Measurements from ENCODE around the gene MYLK3.

The MYLK3 gene

GRCh38 chr16:46728806-46729205 is 19.3 kb downstream of the MYLK3 start:
- no peak for DNase-seq (ENCODE audit: low read depth in 2 of 2, low spot score in 1 of 2)

GRCh38 chr16:46727630-46728029 is 20.5 kb downstream of the MYLK3 start:
- no peak for DNase-seq (ENCODE audit: low read depth in 2 of 2, low spot score in 1 of 2)

GRCh38 chr16:46727184-46727583 is 21.0 kb downstream of the MYLK3 start:
- DNase-seq (ENCODE audit: low read depth in 2 of 2, low spot score in 1 of 2), result no peak

- no peak for DNase-seq (ENCODE audit: low read depth in 2 of 2, low spot score in 1 of 2)
These were observed 26.3 kb downstream of the MYLK3 start for GRCh38 chr16:46721885-46722284.

- DNase-seq (ENCODE audit: low read depth in 2 of 2, low spot score in 1 of 2), result no peak
These were observed 27.5 kb downstream of the MYLK3 start for GRCh38 chr16:46720619-46721018.

- no peak for DNase-seq (ENCODE audit: low read depth in 2 of 2, low spot score in 1 of 2)
These were observed 28.6 kb downstream of the MYLK3 start for GRCh38 chr16:46719528-46719927.

- no peak for DNase-seq (ENCODE audit: low read depth in 2 of 2, low spot score in 1 of 2)
These were observed 29.9 kb downstream of the MYLK3 start for GRCh38 chr16:46718214-46718613.

- no peak for DNase-seq (ENCODE audit: low read depth in 2 of 2, low spot score in 1 of 2)
These were observed 30.5 kb downstream of the MYLK3 start for GRCh38 chr16:46717692-46718091.

GRCh38 chr16:46715769-46716305 is 32.3 kb downstream of the MYLK3 start:
- DNase-seq (ENCODE audit: low read depth in 2 of 2, low spot score in 1 of 2), result no peak

GRCh38 chr16:46714797-46715591 is 33.1 kb downstream of the MYLK3 start:
- DNase-seq (ENCODE audit: low read depth in 2 of 2, low spot score in 1 of 2), result no peak

- DNase-seq (ENCODE audit: low read depth in 2 of 2, low spot score in 1 of 2), result no peak
These were observed 34.5 kb downstream of the MYLK3 start for GRCh38 chr16:46713634-46714033.

- no peak for DNase-seq (ENCODE audit: low read depth in 2 of 2, low spot score in 1 of 2)
These were observed 35.2 kb downstream of the MYLK3 start for GRCh38 chr16:46712911-46713310.

GRCh38 chr16:46711106-46712058 is 36.8 kb downstream of the MYLK3 start:
- no peak for DNase-seq (ENCODE audit: low read depth in 2 of 2, low spot score in 1 of 2)

- no peak for DNase-seq (ENCODE audit: low read depth in 2 of 2, low spot score in 1 of 2)
These were observed 38.6 kb downstream of the MYLK3 start for GRCh38 chr16:46709469-46710005.

GRCh38 chr16:46706642-46707041 is 41.5 kb downstream of the MYLK3 start:
- DNase-seq (ENCODE audit: low read depth in 2 of 2, low spot score in 1 of 2), result no peak

GRCh38 chr16:46702030-46702429 is 46.1 kb downstream of the MYLK3 start:
- no peak for DNase-seq (ENCODE audit: low read depth in 2 of 2, low spot score in 1 of 2)

GRCh38 chr16:46701615-46702014 is 46.5 kb downstream of the MYLK3 start:
- DNase-seq (ENCODE audit: low read depth in 2 of 2, low spot score in 1 of 2), result no peak

GRCh38 chr16:46700048-46700447 is 48.1 kb downstream of the MYLK3 start:
- no peak for DNase-seq (ENCODE audit: low read depth in 2 of 2, low spot score in 1 of 2)

GRCh38 chr16:46696957-46697356 is 51.2 kb downstream of the MYLK3 start:
- no peak for DNase-seq (ENCODE audit: low read depth in 2 of 2, low spot score in 1 of 2)

- DNase-seq (ENCODE audit: low read depth in 2 of 2, low spot score in 1 of 2), result no peak
These were observed 52.2 kb downstream of the MYLK3 start for GRCh38 chr16:46695937-46696336.

- no peak for DNase-seq (ENCODE audit: low read depth in 2 of 2, low spot score in 1 of 2)
These were observed 54.5 kb downstream of the MYLK3 start for GRCh38 chr16:46693598-46693997.

- DNase-seq (ENCODE audit: low read depth in 2 of 2, low spot score in 1 of 2), result no peak
These were observed 56.4 kb downstream of the MYLK3 start for GRCh38 chr16:46691726-46692125.

Data from stimulated activated CD8-positive, alpha-beta memory T cell treated with anti-CD3 and anti-CD28 coated beads, Interleukin-4, amount 100 ng/mL, for 4 hours (primary cell).